Ramos (cell line): ENCODE measurements around the gene SCN10A.

ENCODE experiments used
- in situ Hi-C: fragments of 300-500 bp; cut with MboI; formaldehyde crosslinking; loops from one replicate; pipeline ENCODE4 v1.14.3; 2022; ENCODE audit warnings: low sequenced_read_pairs; ENCODE audit not compliant: unreplicated experiment

SCN10A gene

DNA sequence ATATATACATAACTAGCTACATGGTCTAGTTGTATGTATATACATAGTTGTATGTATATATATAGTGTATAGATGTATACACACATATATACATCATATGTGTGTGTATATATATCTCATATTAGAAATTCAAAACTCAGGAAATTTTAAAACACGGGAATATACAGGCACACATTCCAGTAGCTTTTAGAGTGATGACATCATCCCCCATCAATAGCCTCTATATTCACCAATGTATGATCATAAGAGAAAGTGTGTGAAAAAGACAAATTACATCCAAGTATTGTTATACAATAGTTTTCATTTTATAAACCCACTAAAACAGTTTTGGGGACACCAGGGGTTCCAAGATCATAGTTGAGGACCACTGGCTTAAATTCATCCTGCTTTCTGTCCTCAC, 23.0 kb downstream of the SCN10A start:
- in situ Hi-C loops: no loop called here

DNA sequence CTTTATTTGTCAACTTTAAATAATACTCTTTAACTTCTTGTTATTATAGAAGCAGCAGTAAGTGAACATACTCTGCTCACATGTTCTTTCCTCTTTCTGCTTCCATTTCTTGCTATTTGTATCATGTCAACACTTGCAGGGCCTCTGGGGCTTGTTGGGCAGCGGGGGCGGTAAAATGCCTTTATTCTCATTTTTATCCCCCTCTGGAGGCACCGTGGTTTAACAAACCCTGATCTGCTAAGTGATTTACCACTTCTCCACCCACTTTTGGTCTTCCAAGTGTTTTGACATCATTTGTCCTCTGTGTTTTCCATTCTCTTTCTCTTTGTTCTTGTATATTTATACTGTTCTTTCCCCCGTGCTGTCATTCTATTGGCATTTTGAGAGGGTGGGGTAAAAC, 33.9 kb downstream of the SCN10A start:
- in situ Hi-C loops: no loop called here

DNA sequence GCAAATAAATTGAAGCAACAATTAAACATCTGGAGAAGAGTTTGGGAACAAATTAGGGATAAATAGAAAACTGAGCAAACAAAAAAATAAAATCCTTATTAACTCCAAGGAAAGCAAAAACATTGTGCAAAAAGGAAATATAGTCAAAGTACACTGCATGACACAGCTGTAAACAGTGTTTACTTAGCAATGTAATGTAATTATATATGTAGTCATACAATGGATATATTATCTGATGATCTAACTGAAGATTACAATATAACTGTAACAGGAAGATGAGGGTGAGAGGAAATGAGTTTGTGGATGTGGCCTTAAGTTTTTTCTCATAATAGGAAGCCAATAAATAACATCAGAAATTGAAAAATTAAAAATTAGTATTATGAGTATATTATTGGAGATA, 42.5 kb downstream of the SCN10A start:
- in situ Hi-C loops: no loop called here

DNA sequence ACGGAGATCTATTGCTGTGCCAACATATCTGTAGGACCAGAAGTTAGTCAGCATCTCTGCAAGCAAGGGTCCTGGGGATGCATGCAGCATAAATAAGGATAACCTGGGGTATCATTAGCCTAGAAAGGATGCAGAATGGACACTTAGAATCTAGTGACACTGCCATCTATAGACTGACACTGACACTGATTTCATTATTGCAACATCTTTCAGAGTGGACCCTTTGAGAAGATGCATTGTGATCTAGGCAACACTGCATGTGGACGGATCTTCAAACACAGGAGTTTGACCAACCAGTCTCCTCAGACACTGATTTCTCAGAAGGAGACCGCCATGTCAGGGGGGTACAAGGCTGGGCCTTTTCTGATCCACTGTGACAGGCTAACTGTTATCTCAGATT, 52.4 kb downstream of the SCN10A start:
- in situ Hi-C loops: no loop called here

DNA sequence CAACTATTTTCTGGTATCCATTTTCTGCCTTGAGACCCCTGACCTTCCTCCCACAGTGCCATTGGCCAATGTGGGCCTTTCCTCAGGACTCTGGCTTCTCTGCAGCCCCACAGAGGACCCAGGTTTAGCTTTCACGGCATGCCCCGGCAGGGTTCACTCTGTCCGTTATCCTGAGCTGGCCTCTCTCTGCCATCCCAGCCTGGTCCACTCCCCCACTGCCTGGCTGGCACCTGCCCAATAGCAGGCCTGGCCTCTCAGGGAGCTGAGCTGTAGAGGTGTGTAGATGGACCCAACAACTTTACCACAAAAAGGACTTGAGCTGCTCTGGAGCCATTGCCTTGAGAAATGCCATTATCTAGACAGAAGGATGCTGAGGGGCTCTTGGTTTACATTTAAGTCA, 57.5 kb downstream of the SCN10A start:
- in situ Hi-C loops: no loop called here

DNA sequence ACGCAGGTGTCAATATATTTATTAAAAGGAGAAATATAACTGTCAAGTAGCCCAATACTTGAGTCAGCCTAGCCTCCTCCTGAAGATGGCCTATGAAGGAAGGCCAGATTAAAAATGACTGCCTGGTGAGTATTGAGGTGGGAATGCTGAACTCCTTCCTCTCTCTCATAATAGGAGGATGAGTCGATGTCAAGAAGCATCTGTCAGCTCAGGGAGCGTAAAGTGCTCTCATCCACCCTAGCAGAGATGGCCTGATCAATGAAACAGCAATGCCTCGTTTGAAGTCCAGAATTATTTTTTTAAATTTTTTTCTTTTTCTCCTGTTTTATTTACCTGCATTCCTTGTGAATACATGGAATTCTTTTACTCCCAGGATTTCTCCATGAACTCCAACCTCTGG, 58.3 kb downstream of the SCN10A start:
- in situ Hi-C loops: no loop called here

DNA sequence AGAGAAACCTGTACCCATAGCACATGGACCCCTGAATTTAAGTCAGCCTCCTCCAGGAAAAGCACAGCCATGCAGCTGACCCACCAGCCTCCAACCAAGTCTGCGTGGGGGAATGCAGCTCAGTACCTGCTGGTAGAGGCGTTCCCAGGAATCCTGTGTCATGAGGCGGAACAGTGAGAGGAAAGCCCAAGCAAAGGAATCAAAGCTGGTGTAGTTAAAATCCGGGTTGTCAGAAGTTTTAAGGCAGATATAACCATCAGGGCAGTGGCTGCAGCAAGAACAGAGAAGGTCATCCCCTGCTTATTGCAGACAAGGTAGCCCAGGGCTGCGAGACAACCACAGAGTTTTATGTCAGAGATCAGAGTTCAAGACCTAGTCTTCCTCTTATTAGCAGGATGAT, 59.1 kb downstream of the SCN10A start:
- in situ Hi-C loops: no loop called here

DNA sequence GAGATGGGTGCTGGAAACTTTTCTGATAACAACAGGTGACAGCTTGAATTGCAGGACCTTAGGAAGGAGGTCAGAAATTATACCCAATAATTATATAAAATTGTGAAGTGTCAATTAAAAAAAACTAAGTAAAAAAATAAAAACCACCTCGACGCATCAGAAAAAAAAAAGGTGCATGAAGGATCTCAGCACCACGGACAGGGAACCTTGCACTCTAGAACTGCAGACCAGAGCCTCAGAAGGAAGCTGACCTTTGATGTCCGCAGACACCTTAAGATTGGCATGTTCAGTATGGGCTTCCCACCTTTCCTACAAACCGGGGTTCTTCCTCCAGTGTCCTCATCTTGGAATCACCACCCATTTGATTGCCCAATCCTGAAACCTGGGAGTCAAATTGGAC, 60.9 kb downstream of the SCN10A start:
- in situ Hi-C loops: no loop called here

DNA sequence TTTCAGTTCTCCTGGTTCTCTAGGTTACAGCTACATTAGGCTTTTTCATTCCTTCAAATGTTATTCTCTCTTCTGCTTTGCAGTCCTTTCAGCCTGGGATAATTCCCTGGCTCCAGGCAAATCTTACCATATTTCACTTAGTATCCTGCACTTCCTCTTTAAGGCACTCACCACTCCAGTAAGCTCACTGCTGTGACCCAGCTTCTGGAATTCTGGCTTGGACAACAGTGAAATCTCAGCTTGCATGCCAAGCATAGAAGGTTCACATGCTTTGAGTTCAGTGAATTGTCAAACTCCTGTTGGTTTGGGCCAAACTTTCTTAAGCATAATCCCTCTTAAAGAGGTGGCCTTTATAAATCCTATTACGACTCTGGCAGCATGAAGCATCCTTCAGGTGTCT, 69.4 kb downstream of the SCN10A start:
- in situ Hi-C loops: loop anchor here (25.0 kb wide), 1 partner anchor 541 kb away; the partner anchor contains the start of gene CX3CR1

DNA sequence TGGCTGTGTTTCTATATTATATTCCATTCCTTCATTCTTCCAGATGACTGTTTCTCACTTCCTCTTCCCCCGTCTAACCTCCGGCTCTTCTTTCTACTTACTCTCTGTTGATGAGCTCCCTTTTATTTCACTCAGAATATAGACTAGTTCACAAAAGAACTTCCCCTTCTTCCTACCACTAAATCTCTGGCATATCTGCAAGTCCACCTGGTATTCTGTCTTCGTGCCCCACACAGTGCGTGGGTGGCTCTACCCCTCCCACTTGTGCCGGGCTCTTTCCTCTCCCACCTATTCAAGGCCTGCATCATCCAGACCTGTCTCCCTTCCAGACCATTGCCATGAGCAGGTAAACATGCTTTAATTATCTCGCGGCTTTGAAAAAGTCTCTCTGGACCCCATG, 73.0 kb downstream of the SCN10A start:
- in situ Hi-C loops: loop anchor here (25.0 kb wide), 1 partner anchor 544 kb away; the partner anchor contains the start of gene CX3CR1

DNA sequence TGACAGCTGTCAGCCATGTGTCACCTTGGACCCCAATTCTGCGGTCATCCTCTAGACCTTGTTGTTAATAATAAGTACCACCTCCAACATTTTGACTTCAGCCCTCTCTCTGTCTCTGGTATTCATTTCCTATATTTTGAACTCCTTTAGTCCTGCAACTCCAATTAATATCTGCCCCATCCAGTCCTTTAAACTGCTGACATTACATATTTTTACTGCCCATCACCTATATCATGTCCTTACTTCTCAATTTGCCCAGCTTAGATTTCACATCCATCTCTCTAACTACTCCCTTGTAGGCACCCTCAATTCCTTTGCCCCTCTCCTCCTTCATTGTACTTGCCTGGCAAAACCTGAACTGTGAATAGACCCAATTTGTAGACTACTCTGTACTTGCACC, 73.5 kb downstream of the SCN10A start:
- in situ Hi-C loops: loop anchor here (25.0 kb wide), 1 partner anchor 545 kb away; the partner anchor contains the start of gene CX3CR1

DNA sequence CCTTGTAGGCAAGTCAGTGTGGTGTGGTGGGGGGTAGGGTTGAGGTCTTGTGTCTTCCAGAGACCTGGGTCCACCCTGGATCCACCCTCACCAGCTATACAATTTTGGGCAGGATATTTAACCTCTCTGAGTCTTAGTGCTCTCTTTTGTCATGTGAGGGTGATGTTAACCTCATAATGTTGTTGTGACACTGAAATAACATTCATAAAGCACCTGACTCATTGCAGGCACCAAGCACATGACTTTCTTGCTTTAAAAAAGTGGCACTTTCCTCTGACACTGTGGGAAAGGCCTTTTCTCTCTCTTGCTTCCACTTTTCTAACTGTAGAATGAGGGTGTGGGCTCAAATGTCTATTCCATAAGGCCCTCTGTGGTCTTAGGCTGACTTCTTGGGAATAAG, 75.5 kb downstream of the SCN10A start:
- in situ Hi-C loops: loop anchor here (25.0 kb wide), 1 partner anchor 547 kb away; the partner anchor contains the start of gene CX3CR1

DNA sequence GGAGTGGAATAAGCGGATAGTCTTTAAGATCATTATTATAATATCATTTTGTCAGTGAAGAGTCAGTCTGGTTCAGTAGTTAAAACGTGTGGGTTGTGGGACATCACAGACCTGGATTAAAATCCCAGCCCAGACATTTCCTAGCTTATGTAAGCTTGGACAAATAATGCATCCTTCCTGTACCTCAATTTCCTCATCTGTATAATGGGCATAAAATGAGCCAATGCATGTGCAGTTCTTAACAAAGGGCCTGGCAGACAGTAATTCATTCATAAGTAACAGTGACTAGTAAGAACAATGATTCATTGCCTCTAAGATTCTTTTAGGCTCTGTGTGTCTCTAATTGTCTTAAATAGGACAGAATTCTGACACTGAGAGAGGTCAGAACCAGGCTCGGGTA, 76.1 kb downstream of the SCN10A start:
- in situ Hi-C loops: loop anchor here (25.0 kb wide), 1 partner anchor 547 kb away; the partner anchor contains the start of gene CX3CR1

DNA sequence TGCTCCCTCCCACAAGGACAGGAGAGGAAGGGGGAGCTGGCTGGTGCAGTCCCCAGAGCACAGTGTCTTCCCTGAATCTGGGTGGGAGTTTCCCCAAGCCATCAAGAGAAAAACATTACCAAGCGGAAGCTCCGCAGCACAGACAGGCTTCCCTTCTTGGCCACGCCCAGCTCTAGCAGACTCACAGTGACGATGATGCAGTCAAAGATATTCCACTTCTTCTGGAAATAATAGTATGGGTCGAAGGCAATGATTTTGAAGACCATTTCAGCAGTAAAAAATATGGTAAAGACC, 76.7 kb downstream of the SCN10A start:
- in situ Hi-C loops: loop anchor here (25.0 kb wide), 1 partner anchor 548 kb away; the partner anchor contains the start of gene CX3CR1

DNA sequence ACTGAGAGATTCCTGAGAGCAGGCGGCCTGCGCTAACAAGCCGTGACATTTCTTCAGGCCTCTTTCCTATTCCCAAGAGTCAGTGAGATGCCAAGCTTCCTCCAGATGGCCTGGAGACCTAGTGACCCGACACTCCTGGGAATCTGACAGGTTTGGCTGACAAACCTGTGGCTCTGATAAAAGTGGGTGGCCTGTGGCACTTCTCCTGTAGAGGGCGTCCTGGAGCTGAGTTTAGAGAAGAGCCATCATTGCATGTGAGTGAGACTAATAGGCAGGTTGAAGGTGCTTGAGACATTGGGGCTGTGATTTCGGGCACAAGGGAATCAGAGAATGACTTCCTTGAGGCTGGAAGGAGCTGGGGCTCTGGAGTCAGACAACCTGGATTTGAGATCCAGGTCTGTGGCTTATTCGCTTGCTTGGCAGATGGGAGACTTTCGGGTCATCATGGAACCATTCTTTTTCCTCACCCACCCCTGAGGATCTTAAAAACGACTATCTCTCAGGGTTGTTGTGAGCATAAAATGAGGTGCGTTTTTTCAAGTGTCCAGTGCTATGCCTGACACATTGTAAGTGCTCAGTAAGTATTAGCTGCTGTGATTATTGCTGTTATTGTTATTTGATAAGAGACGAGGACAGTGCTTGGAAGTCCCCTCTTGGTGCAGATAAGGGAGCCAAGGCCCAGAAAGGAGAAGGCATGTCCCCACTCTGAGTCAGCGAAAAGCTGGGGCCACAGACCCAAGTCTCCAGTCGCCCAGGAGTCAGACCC, 77.2 kb downstream of the SCN10A start:
- in situ Hi-C loops: loop anchor here (25.0 kb wide), 1 partner anchor 548 kb away; the partner anchor contains the start of gene CX3CR1

DNA sequence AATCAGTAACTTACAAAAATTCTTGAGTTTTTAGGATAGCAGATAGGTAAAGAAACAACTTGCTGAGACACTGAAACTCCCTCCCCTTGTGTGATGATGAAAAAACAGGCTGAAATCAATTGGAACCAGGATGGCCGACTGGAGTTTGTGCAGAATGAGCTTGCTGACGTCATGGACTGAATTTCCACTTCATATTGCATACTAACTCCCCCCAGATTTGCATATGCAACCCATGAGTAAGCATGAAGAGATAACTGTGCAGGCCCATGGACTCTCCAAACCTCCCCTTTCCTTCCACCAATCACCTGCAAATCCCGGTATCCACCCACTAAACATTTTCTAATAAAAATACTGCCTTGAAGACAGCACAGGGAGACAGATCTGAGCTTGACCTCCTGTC, 84.5 kb downstream of the SCN10A start:
- in situ Hi-C loops: loop anchor here (25.0 kb wide), 1 partner anchor 556 kb away; the partner anchor contains the start of gene CX3CR1

DNA sequence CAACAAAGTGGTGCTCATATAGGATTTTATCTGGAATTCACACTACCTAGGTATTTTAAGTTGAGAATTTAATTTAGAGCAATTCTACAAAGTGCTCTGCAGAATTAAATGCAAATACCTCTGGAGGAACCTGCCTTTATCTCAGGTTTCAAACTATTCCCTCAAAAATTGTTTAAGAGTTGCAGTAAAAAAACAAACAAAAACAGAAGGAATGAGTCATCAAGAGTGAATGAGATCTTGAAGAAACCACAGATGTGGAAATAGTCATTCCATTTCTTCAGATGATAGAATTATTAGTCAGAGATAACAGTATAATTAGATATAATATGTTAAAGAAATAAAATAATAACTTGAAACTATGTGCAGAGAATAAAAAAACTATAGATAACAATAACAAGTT, 85.7 kb downstream of the SCN10A start:
- in situ Hi-C loops: loop anchor here (25.0 kb wide), 1 partner anchor 557 kb away; the partner anchor contains the start of gene CX3CR1

DNA sequence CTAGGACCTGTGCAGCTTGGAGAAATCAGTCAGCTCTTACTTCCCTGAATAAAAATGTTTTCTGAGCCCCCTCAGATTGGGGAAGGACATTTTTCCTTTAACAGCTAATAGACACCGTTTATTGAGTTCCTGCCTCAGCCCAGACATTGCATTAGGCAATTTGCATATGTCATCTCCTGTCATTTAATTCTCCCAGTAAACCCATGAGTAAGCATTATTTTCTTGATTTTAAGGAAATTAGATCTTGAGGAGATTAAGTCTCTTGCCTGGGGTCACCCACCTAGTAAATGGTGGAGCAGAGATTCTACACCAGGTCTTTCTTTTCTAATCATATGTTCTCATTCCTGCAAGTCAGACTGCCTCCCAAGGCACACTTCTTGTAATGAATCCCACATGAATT, 88.0 kb downstream of the SCN10A start:
- in situ Hi-C loops: loop anchor here (25.0 kb wide), 1 partner anchor 559 kb away; the partner anchor contains the start of gene CX3CR1

DNA sequence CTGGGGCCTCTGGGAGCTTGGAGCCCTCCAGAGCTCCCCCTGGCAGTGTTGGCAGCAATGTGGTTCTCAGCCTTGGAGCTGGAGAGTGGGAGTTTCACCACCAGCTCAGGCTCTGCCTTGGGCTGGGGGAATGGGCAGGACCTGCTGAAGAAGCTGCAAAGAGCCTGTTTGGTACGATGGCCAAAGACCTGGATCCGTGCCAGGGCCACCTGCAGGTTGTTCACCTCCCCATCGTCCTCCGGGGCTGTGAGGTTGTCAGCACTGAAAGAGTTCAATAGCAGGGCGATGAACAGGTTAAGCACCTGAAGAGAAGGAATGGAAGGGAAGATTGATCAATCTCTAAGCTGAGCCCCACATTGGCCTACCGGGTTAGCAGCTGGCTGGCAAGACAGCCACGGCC, 89.3 kb downstream of the SCN10A start:
- in situ Hi-C loops: loop anchor here (25.0 kb wide), 1 partner anchor 561 kb away; the partner anchor contains the start of gene CX3CR1

DNA sequence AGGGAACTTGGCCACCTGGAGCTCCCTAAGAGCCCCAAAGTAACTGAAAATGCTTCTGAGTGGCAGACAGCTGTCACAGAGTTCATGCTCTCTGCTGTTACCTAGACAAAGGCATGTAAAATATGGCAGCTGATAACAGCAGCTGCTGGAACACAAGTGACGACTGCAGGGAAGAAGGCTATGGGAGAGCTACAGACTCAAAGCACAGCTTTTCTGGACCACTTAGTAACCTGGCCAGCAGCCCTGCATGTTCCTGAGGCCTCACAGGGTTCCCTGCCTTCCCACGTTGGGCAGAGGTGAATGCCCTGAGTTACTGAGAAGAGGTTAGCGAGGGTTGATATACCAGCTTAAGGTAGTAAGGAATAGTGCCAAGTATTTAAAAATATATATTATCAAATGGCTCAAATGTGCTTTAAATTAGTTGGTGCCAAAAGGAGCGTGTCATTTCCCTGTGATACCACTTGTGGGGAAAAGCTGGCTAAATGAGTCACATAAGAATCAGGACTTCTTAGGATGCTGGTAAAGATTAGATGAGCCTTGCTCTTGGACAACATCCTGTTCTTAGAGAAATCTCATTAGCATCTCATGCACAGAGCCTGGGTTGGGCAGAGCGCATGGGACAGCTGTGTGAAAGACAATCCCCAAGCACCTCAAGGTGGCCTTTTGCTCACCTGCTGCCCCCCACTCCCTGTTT, 90.1 kb downstream of the SCN10A start:
- in situ Hi-C loops: loop anchor here (25.0 kb wide), 1 partner anchor 561 kb away; the partner anchor contains the start of gene CX3CR1

DNA sequence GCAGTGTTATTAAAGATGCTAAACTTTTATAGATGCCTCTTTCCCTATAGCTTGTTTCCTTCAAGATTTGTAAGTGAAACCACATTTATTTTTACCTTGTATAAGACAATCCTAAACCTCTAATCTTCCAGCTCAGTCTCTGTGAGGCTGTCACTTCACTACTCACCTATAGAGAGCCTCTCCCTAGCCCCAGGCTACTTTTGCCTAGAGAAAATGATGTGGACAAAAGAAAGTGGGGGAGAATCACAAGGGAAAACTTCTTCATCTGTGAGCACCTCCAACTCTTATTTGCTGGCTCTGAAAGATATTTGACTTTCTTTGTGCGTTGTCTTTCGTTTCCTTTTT, 91.7 kb downstream of the SCN10A start:
- in situ Hi-C loops: no loop called here
